Effector CD4-positive, alpha-beta T cell (primary cell): ENCODE data around the gene CCDC63.

Source experiments
- DNase-seq: peaks from one replicate; pipeline ENCODE4 v3.0.0-alpha.2; 2020

Gene CCDC63

GRCh38 chr12:110885152-110885840 is 38.5 kb downstream of the CCDC63 start:
- DNase-seq = no peak

- no peak for DNase-seq
Observed at GRCh38 chr12:110888256-110888991, 41.6 kb downstream of the CCDC63 start.

GRCh38 chr12:110889361-110889760 is 42.6 kb downstream of the CCDC63 start:
- DNase-seq = no peak

GRCh38 chr12:110893956-110894355 is 47.2 kb downstream of the CCDC63 start:
- DNase-seq = no peak

- DNase-seq = no peak
Observed at GRCh38 chr12:110896559-110896958, 49.8 kb downstream of the CCDC63 start.

GRCh38 chr12:110901401-110901800 is 54.6 kb downstream of the CCDC63 start:
- no peak for DNase-seq

- DNase-seq = no peak
Observed at GRCh38 chr12:110903511-110903910, 56.7 kb downstream of the CCDC63 start.

GRCh38 chr12:110906083-110906482 is 59.3 kb downstream of the CCDC63 start:
- no peak for DNase-seq

GRCh38 chr12:110906516-110906915 is 59.7 kb downstream of the CCDC63 start:
- no peak for DNase-seq

- no peak for DNase-seq
Observed at GRCh38 chr12:110906985-110907384, 60.2 kb downstream of the CCDC63 start.

GRCh38 chr12:110907583-110907982 is 60.8 kb downstream of the CCDC63 start:
- no peak for DNase-seq

- no peak for DNase-seq
Observed at GRCh38 chr12:110908377-110909152, 61.8 kb downstream of the CCDC63 start.

GRCh38 chr12:110912263-110912662 is 65.5 kb downstream of the CCDC63 start:
- no peak for DNase-seq

- DNase-seq = no peak
Observed at GRCh38 chr12:110913119-110914056, 66.6 kb downstream of the CCDC63 start.

GRCh38 chr12:110916295-110916875 is 69.6 kb downstream of the CCDC63 start:
- no peak for DNase-seq

- DNase-seq = no peak
Observed at GRCh38 chr12:110917467-110917866, 70.7 kb downstream of the CCDC63 start.

GRCh38 chr12:110917961-110918360 is 71.2 kb downstream of the CCDC63 start:
- DNase-seq = no peak

GRCh38 chr12:110919720-110920119 is 72.9 kb downstream of the CCDC63 start:
- DNase-seq = no peak

GRCh38 chr12:110920324-110920910 is 73.6 kb downstream of the CCDC63 start, which contains the start of gene MYL2:
MYL2 (minus strand) TSS chr12:110920579; CDS start chr12:110920529, 50 bp downstream.
- DNase-seq = no peak

GRCh38 chr12:110921262-110921661 is 74.5 kb downstream of the CCDC63 start:
- no peak for DNase-seq

GRCh38 chr12:110922652-110923051 is 75.9 kb downstream of the CCDC63 start:
- DNase-seq = no peak

- no peak for DNase-seq
Observed at GRCh38 chr12:110923192-110923591, 76.4 kb downstream of the CCDC63 start.
